ENCODE results near the gene ABHD14A. TPM values are rescaled to one million over a fixed set of nuclear protein-coding genes. Genes with fewer than 3 reads are reported as not detected.

ABHD14A gene
- total RNA-seq, 4 donors from 2014 or later: 19.0 to 53.4 (median 24.5) TPM

- DNase-seq (ENCODE audit: low spot score) (peak; percentile 60), ATAC-seq (ENCODE audit: low FRiP score) (peak; percentile 74)
- peak in 2 of 3 donors; percentile 63 to 86 for TF ChIP-seq CTCF (IDR thresholded peaks at IDR 0.05)
Measured at GRCh38 chr3:52001443-52001974, 26.6 kb downstream of the ABHD14A start.

- DNase-seq (ENCODE audit: low spot score) (no peak), ATAC-seq (ENCODE audit: low FRiP score) (no peak)
- no peak for TF ChIP-seq CTCF (IDR thresholded peaks at IDR 0.05)
Measured at GRCh38 chr3:52002748-52003147, 27.9 kb downstream of the ABHD14A start.

GRCh38 chr3:52004163-52004787 is 29.4 kb downstream of the ABHD14A start:
- DNase-seq (ENCODE audit: low spot score): no peak
- TF ChIP-seq CTCF (IDR thresholded peaks at IDR 0.05): no peak
- ATAC-seq (ENCODE audit: low FRiP score): no peak

GRCh38 chr3:52004906-52005395 is 30.1 kb downstream of the ABHD14A start:
- TF ChIP-seq CTCF (IDR thresholded peaks at IDR 0.05): no peak
- ATAC-seq (ENCODE audit: low FRiP score): no peak
- DNase-seq (ENCODE audit: low spot score): no peak

GRCh38 chr3:52005571-52005986 is 30.7 kb downstream of the ABHD14A start:
- TF ChIP-seq CTCF (IDR thresholded peaks at IDR 0.05): no peak
- ATAC-seq (ENCODE audit: low FRiP score) (peak; percentile 76), DNase-seq (ENCODE audit: low spot score) (no peak)

- no peak for ATAC-seq (ENCODE audit: low FRiP score)
- TF ChIP-seq CTCF (IDR thresholded peaks at IDR 0.05): no peak
- DNase-seq (ENCODE audit: low spot score): no peak
Measured at GRCh38 chr3:52006017-52006819, 31.4 kb downstream of the ABHD14A start.
